ENCODE results near the gene TIFAB. TPM values are rescaled to one million over a fixed set of nuclear protein-coding genes. Genes with fewer than 3 reads are reported as not detected.

The TIFAB gene
- total RNA-seq, 1 donor from 2014 or later, result not detected

- peak; percentile 73 for DNase-seq (ENCODE audit: low spot score)
Measured at GRCh38 chr5:135444360-135444759, 7.8 kb downstream of the TIFAB start.

- DNase-seq (ENCODE audit: low spot score), result peak; percentile 41
Measured at GRCh38 chr5:135443161-135443960, 8.8 kb downstream of the TIFAB start.

GRCh38 chr5:135442431-135443160 is 9.6 kb downstream of the TIFAB start:
- peak; percentile 37 for DNase-seq (ENCODE audit: low spot score)

- DNase-seq (ENCODE audit: low spot score), result peak; percentile 64
Measured at GRCh38 chr5:135441919-135442318, 10.2 kb downstream of the TIFAB start.

GRCh38 chr5:135441350-135441831 is 10.8 kb downstream of the TIFAB start:
- DNase-seq (ENCODE audit: low spot score), result peak; percentile 87

- DNase-seq (ENCODE audit: low spot score), result peak; percentile 39
Measured at GRCh38 chr5:135440916-135441315, 11.2 kb downstream of the TIFAB start.

GRCh38 chr5:135439231-135440205 is 12.6 kb downstream of the TIFAB start:
- peak; percentile 47 for DNase-seq (ENCODE audit: low spot score)

- no peak for DNase-seq (ENCODE audit: low spot score)
Measured at GRCh38 chr5:135438636-135439221, 13.4 kb downstream of the TIFAB start.

- DNase-seq (ENCODE audit: low spot score), result peak; percentile 85
Measured at GRCh38 chr5:135437796-135438560, 14.2 kb downstream of the TIFAB start.

- DNase-seq (ENCODE audit: low spot score), result no peak
Measured at GRCh38 chr5:135437422-135437795, 14.7 kb downstream of the TIFAB start.

- no peak for DNase-seq (ENCODE audit: low spot score)
Measured at GRCh38 chr5:135436951-135437418, 15.2 kb downstream of the TIFAB start.

GRCh38 chr5:135435467-135436330 is 16.5 kb downstream of the TIFAB start:
- no peak for DNase-seq (ENCODE audit: low spot score)

- DNase-seq (ENCODE audit: low spot score), result no peak
Measured at GRCh38 chr5:135434591-135435466, 17.3 kb downstream of the TIFAB start.

- DNase-seq (ENCODE audit: low spot score), result no peak
Measured at GRCh38 chr5:135433681-135434426, 18.3 kb downstream of the TIFAB start.

- DNase-seq (ENCODE audit: low spot score), result no peak
Measured at GRCh38 chr5:135432113-135432512, 20.0 kb downstream of the TIFAB start.

- DNase-seq (ENCODE audit: low spot score), result no peak
Measured at GRCh38 chr5:135430135-135430437, 22.1 kb downstream of the TIFAB start.
